GM18526 (cell line): Measurements from ENCODE around the gene WWOX.

Source experiments
- POLR2A ChIP-seq: IDR thresholded peaks from 3 replicates; pipeline ENCODE4 v1.6.1; 2011; ENCODE audit not compliant: insufficient read length; ENCODE audit errors: extremely low read depth

WWOX gene

DNA sequence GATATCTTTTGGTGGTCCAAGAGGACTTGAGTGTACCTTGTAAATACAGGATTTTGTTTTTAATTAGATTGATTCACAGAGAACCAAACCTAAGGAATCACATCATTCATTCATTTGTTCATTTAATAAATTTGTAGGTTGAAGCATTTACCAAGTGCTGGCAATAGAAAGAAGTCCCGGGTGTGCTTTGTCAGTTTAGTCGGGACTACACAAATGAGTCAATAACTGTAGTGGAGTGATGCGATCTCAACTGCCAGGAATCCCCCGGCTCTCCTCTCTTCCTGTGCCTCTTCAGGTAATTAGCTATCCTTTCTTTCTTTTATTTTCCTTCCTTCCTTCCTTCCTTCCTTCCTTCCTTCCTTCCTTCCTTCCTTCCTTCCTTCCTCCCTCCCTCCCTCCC lies 1.4 kb upstream of the WWOX start:
- no peak for TF ChIP-seq POLR2A

DNA sequence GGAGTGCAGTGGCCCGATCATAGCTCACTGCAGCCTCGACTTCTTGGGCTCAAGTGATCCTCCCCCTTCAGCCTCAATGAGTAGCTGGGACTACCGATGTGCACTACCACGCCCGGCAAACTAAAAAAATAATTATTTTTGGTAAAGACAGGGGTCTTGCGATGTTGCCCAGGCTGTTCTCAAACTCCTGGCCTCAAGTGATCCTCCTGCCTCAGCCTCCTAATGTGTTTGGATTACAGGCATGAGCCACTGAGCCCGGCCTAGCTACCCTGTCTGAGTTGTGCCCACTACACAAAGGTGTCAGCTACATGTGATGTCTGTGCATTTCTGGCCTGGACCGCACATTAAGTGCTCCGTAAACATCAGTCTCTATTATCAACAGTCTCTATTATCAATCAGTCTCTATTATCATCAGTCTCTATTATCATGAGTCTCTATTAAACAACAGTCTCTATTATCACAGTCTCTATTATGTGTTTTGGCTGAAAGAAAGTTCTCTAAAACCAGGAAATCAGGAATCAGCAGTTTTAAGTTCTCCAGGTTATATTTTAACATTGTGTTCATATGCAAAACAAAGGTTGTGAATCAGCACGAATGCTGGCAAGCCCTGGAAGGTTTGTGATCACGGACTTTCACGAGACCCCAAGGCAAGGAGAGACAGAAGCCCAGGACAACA lies 721 bp upstream of the WWOX start:
- no peak for TF ChIP-seq POLR2A

DNA sequence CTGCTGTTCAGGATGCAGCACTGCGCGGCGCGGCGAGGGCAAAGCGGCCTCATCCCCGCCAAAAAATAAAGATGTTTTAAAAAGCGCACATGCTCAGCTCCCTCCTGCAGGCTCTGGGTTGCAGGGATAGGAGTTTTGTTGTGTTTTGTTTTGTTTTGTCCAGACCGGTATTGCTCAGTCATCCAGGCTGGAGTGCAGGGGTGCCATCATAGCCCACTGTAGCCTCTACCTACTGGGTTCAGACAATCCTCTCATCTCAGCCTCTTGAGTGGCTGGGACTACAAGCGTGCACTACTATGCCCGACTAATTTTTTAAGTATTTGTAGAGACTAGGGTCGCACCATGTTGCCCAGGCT lies 636 bp downstream of the WWOX start:
- TF ChIP-seq POLR2A: no peak

DNA sequence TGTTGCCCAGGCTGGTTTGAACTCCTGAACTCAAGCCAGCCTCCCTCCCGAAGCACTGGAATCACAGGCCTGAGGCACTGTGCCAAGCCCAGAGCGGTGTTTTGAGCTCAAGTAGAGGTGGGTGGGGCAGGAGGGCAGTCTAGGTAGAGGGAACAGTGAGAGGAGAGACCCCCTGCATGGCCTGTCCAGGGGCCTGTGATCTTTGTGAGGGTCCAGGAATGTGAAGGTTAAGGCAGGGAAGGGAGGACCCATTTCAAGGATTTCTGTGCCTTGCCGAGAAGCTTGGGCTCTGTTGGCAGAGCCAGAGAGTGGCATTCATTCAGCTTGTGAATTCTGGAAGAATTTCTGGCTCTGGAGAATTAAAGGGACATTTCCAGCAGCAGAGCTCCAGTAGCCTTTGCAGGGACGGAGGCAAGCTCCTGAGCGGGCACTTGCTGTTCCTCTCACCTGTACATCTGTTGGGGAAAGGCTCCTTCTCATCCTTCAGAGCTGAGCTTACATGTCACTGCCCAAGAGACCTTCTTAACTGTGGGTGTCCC lies 2.7 kb downstream of the WWOX start:
- TF ChIP-seq POLR2A: no peak

DNA sequence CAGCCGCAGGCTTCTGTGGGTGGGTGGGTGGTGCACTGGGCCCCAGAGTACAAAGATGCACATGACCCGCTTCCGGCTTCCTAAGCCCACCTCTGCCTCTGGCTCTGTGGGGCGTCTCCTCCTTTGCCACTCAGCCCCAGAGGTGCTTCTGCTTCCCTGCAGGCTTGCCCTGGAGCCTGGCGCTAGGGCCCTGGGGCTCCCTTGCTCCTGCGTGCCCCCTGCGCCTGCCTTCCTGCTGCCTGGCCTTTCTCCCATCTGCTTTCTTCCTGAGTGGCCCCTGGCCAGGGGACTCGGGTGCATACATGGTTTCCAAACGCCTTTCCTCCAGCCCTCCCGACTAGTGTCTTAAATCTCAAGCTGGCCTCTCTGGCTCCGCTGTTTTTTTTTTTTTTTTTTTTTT lies 3.4 kb downstream of the WWOX start:
- no peak for TF ChIP-seq POLR2A

DNA sequence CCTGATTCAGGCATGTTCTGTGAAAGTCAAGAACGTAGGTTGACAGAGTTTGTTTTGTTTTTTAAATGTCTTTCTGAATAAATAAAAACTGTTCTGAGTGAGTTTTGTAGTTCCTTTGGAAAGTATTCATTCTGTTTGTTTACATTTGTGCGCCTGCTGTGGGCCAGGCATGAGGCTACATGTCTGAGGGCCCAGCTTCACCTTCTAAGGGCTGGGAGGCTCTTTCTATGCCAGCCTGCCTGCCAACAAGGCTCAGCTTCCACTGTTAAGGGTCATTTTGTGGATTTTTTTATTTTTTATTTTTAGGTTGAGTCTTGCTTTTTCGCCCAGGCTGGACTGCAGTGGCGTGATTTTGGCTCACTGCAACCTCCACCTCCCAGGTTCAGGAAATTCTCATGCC lies 6.1 kb downstream of the WWOX start:
- no peak for TF ChIP-seq POLR2A

DNA sequence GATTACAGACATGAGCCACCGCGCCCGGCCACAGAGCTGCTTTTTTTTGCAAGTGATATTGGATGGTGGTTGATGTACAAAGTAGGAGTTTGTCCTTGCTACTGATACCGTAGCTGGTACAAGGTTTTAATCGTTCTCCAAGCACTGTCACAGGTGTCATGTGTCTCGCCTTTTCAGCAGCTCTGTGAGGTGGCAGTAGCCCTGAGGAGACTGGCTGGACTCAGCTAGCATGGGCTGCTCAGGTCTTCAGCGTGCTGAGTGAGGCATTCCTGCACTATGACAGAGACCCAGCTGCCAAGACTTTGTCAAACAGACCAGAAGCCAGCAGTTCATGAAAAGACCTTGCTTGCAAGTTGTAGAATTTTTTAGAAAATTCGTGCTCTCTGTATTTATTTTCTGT lies 7.2 kb downstream of the WWOX start:
- TF ChIP-seq POLR2A: no peak

DNA sequence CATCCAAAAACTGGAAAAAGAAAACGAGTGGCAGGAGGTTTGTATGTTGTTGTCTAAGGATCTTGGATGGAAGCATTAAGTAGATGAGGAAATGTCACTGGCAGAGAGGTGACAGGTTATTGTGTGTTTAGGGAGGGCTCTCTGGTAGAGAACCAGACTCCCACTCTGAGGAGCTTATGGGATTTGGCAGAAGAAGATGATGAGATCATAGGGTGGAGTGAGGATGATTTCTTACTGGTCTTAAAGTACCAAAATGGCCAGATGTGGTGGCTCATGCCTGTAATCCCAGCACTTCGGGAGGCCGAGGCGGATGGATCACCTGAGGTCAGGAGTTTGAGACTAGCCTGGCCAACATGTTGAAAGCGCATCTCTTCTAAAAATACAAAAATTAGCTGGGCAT lies 9.0 kb downstream of the WWOX start:
- no peak for TF ChIP-seq POLR2A

DNA sequence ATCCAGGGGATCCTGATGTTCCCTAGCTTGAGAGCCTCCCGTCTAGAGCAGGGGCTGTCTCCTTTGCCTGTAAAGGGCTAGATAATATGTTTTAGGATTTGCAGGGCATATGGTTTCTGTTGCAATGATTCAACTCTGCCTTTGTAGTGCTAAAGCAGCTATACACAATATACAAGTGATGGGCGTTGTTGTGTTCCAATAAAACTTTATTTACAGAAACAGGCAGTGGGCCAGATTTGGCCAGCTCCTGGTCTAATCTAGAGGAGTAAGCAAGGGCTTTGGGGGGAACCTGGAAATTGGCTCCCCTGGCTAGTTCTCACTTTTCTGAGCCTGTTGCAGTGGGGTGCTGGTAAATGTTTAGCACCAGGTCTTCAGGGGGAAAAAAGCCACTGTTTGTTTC lies 13.8 kb downstream of the WWOX start:
- TF ChIP-seq POLR2A: no peak

DNA sequence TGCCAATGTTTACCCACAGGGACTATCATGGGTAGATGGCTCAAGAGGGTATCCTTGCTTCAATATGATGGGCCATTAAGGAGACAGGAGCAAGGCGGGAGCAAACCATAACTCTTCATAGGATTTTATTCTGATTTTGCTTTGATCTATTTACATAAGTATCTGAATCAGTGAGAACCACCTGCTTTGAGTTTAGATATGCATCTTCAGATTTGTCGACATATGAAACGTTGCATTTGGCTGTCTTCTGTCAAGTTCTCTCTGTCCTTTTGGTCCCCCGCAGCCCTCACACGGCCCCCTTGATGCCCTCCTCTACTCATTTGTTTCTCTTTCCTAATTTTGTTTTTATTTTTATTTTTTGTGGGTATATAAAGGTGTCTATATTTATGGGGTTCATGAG lies 16.2 kb downstream of the WWOX start:
- no peak for TF ChIP-seq POLR2A

DNA sequence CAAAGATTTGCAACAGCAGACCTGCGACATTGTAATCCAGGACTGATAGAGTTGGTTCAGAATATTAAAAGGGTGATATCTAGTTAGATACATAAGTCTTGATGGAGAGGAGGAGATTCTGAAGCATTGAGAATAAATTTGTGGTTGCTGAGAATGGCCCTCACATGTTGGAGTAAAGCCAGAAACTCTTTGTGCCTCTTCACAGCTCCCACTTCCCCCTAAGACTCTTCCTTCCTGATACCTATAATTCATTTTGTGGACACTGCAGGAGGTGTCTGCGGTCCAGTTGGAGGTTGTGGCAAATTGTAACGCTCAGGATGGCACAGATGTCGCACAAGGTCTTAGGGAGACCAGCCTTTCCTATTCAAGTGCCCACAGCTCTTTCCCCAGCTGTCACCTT lies 17.5 kb downstream of the WWOX start:
- TF ChIP-seq POLR2A: no peak

DNA sequence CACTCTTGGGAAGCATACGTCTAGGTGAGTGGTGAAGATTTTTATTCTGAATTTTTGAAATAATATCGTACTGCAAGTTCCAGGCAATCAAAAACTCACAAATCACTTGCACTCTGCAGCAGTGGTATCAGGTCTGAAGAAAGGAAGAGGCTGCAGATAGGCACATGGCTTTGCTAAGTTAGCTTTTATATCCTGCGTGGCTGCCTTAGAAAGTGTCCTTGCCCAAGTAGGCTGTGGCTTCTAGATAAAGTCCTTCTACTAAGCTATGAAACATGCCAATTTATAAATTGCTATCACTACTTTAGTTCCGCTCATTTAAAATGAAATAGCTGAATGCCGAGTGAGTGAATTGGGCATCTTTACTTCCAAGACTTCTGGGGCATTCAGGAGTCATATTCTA lies 17.9 kb downstream of the WWOX start:
- no peak for TF ChIP-seq POLR2A

DNA sequence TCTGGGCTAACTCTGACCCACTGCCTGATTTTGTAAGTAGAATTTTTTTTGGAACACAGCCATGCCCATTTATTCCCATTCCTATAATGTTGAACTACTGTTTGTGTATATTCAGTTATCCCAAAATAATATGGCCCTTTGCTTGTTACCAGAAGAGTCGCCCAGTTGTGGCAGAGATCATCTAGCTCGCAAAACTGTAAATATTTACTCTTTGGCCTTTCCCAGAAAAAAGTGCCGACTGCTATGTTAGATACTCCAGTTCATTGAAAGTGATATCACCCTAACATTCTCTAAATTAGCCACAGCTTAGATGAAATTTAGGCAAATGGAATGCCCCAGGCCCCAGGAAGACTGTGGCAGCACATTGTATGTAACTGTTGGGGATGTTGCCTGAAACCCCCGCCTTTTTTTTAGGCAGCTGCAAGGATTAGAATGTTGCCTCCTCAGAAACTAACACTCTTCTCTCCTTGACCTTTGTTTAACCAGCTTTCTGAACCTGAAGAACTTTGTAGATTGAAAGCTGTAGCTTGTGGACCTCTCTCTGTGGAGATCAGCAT lies 19.1 kb downstream of the WWOX start:
- no peak for TF ChIP-seq POLR2A

DNA sequence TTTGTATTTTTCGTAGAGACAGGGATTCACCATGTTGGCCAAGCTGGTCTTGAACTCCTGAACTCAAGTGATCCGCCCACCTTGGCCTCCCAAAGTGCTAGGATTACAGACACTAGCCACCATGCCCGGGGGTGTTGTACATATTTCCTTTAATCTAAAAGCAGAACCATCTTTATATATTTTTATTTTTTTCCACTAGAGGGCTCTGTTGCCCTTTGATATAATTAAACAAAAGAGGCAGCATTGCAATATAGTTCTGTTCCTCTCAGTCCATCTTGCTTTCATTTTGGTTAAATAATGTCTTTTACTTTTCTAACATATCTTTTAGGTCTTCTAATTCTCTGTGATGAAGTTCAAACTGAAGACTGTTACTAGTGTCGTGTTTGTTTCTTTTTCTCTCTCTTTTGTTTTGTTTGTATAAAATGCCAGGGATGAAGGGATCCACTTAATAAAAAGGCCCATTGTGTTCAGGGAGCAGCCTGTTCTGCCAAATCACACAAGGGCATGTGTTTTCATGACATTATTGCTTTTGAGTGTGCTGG lies 23.4 kb downstream of the WWOX start:
- no peak for TF ChIP-seq POLR2A

DNA sequence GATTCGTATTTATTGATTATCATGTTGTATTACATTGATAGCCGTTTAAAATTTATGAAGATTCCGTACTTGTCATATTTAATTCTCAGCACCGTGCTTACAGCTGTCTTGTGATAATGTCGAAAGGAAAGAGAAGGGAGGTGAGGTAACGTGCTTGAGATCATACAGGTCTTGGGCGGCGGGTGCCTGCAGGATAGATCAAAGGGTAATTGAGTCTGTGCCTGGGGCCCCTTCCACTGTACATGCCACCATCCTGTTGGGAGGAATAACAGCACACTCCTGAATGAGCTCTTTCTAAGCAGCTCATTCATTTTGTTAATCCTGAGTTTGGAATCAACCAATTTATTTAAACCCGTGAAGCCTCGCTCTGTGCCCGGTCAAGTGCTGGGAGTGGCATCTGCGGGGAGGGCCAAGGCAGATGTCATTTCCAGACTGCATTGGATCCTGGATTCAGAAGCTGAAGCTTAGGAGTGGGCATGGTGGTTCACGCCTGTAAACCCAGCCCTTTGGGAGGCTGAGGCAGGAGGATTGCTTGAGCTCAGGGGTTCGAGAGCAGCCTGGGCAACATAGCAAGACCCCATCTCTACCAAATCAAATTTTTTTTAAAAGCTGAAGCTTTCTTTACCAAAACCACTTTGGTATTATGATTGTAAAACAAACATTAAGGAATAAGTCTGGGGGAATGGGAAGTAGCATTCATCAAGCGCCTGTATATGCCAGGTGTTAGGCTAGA lies 25.8 kb downstream of the WWOX start:
- no peak for TF ChIP-seq POLR2A

DNA sequence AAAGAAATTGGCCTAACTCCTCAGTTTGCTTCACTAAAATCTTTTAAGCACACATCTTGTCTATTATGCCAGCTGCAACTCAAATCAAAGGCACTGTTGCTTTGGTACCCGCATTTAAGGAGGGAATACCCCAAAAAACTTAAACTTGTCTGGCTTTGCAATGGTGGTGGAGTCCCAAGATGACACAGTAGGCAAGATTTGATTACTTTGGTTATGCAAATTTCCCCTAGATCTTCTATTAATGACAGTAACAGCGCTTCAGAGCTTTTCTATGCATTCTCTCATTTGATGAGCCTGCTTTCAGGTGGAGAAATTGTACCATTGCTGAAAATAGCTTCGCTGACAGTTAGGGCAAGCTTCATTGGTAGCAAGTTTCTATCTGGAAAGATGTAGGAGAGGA lies 27.2 kb downstream of the WWOX start:
- TF ChIP-seq POLR2A: no peak
